Measurements from ENCODE around the gene FDXACB1.
A peak's percentile ranks its signal among the peaks of the same experiment; 100 is the strongest.

FDXACB1 gene

GRCh38 chr11:111841370-111842053 is 37.5 kb downstream of the FDXACB1 start:
- DNase-seq, result peak; percentile 87

- DNase-seq, result no peak
Measured at GRCh38 chr11:111840143-111840542, 38.8 kb downstream of the FDXACB1 start.

- no peak for DNase-seq
Measured at GRCh38 chr11:111838054-111838453, 40.9 kb downstream of the FDXACB1 start.

GRCh38 chr11:111837366-111837891 is 41.5 kb downstream of the FDXACB1 start:
- DNase-seq, result no peak

- DNase-seq, result no peak
Measured at GRCh38 chr11:111836721-111837120, 42.2 kb downstream of the FDXACB1 start.

GRCh38 chr11:111836162-111836561 is 42.8 kb downstream of the FDXACB1 start:
- no peak for DNase-seq

GRCh38 chr11:111835665-111836064 is 43.3 kb downstream of the FDXACB1 start:
- no peak for DNase-seq

GRCh38 chr11:111834432-111835163 is 44.4 kb downstream of the FDXACB1 start:
- DNase-seq, result no peak

- DNase-seq, result no peak
Measured at GRCh38 chr11:111833524-111833923, 45.4 kb downstream of the FDXACB1 start.

- no peak for DNase-seq
Measured at GRCh38 chr11:111829185-111829968, 49.6 kb downstream of the FDXACB1 start.

GRCh38 chr11:111826322-111826950 is 52.5 kb downstream of the FDXACB1 start:
- DNase-seq, result no peak

Measured in GF-D8 (cell line).